Fibroblast of skin of right biceps (primary cell): ENCODE measurements around the gene SPG7.

ENCODE experiments used
- DNase-seq: peaks from one replicate; pipeline ENCODE4 v3.0.0-alpha.2; 2013

SPG7 gene

GRCh38 chr16:89519881-89520280 lies 11.7 kb downstream of the SPG7 start:
- DNase-seq, result no peak

- no peak for DNase-seq
Observed at GRCh38 chr16:89522287-89522686, 14.1 kb downstream of the SPG7 start.

- no peak for DNase-seq
Observed at GRCh38 chr16:89523680-89524344, 15.6 kb downstream of the SPG7 start.

GRCh38 chr16:89525146-89525913 lies 17.1 kb downstream of the SPG7 start:
- DNase-seq, result no peak

GRCh38 chr16:89529097-89529496 lies 20.9 kb downstream of the SPG7 start:
- no peak for DNase-seq

- no peak for DNase-seq
Observed at GRCh38 chr16:89530401-89531381, 22.5 kb downstream of the SPG7 start.

- no peak for DNase-seq
Observed at GRCh38 chr16:89531821-89532526, 23.8 kb downstream of the SPG7 start.

- DNase-seq, result no peak
Observed at GRCh38 chr16:89534252-89534756, 26.1 kb downstream of the SPG7 start.

GRCh38 chr16:89536371-89536770 lies 28.2 kb downstream of the SPG7 start:
- no peak for DNase-seq

- DNase-seq, result no peak
Observed at GRCh38 chr16:89536886-89537548, 28.8 kb downstream of the SPG7 start.

- DNase-seq, result no peak
Observed at GRCh38 chr16:89537549-89537925, 29.3 kb downstream of the SPG7 start.

- no peak for DNase-seq
Observed at GRCh38 chr16:89538286-89538685, 30.1 kb downstream of the SPG7 start.

- DNase-seq, result no peak
Observed at GRCh38 chr16:89540557-89540956, 32.4 kb downstream of the SPG7 start.

GRCh38 chr16:89541792-89542191 lies 33.6 kb downstream of the SPG7 start:
- DNase-seq, result no peak

- no peak for DNase-seq
Observed at GRCh38 chr16:89544113-89544512, 35.9 kb downstream of the SPG7 start.

GRCh38 chr16:89544713-89545043 lies 36.5 kb downstream of the SPG7 start:
- DNase-seq, result no peak

- no peak for DNase-seq
Observed at GRCh38 chr16:89545044-89545830, 37.0 kb downstream of the SPG7 start.

- DNase-seq, result no peak
Observed at GRCh38 chr16:89545831-89546574, 37.8 kb downstream of the SPG7 start.

GRCh38 chr16:89546781-89547180 lies 38.6 kb downstream of the SPG7 start:
- no peak for DNase-seq

GRCh38 chr16:89547291-89547690 lies 39.1 kb downstream of the SPG7 start:
- no peak for DNase-seq

GRCh38 chr16:89547860-89548259 lies 39.7 kb downstream of the SPG7 start:
- DNase-seq, result no peak
